ENCODE measurements around the gene APMAP. TPM values are rescaled to one million over a fixed set of nuclear protein-coding genes. Genes with fewer than 3 reads are reported as not detected.

The APMAP gene
- total and polyA plus RNA-seq, 10 of the 15 experiments (the other 5 are each of a cell fraction or from before 2014, with no cell fraction given) = 12.1 to 60.2 (median 32.7) TPM

DNA sequence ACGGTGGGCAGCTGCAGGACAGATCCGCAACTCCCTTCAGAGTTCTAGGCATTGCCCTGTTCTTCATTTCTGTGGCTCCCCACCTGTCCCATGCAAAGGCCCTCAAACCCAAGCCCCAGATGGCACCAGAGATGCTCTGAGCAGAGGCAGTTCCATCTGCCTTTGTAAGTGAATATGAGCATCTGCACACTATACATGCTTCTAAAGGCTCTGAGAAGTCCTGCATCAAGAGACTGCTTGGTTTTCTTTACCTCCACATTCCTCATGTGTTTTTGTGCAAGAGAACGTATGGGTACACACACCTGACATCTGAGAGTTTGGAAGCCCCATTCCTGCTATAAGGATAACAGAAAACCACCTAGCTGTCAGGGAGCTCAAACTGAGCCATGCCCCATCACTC, 57.8 kb downstream of the APMAP start:
- no peaks in the 10 kb centered on the region for H3K27me3 ChIP-seq (replicated peaks in 1 of 2; ENCODE audit: control insufficient read depth in 2 of 2, insufficient read depth in 2 of 2, low read length in 1 of 2)
- in situ Hi-C loops (cut with MboI) = no loop called here
- ChIA-PET POLR2A (no interaction called here), SMC1A (ENCODE audit: uncharacterized antibody, unreplicated experiment) (no interaction called here), RAD21 (ENCODE audit: unreplicated experiment) (no interaction called here), CTCF (no interaction called here)
- no peaks in the 10 kb centered on the region for H3K36me3 ChIP-seq (ENCODE audit: control insufficient read depth in 2 of 2, insufficient read depth in 2 of 2, low read length in 1 of 2)
- H3K9ac ChIP-seq (ENCODE audit: control insufficient read depth, insufficient read depth, low read length) = no peak overlapping the region
- H3K9me3 ChIP-seq (replicated peaks; ENCODE audit: control insufficient read depth, insufficient read depth, low read length) = no peaks in the 10 kb centered on the region; the same call in 1 of the 3 replicates
- no peak for TF ChIP-seq CREB1 (IDR thresholded peaks at IDR 0.05; ENCODE audit: low read depth)
- TF ChIP-seq, protein P1, sequence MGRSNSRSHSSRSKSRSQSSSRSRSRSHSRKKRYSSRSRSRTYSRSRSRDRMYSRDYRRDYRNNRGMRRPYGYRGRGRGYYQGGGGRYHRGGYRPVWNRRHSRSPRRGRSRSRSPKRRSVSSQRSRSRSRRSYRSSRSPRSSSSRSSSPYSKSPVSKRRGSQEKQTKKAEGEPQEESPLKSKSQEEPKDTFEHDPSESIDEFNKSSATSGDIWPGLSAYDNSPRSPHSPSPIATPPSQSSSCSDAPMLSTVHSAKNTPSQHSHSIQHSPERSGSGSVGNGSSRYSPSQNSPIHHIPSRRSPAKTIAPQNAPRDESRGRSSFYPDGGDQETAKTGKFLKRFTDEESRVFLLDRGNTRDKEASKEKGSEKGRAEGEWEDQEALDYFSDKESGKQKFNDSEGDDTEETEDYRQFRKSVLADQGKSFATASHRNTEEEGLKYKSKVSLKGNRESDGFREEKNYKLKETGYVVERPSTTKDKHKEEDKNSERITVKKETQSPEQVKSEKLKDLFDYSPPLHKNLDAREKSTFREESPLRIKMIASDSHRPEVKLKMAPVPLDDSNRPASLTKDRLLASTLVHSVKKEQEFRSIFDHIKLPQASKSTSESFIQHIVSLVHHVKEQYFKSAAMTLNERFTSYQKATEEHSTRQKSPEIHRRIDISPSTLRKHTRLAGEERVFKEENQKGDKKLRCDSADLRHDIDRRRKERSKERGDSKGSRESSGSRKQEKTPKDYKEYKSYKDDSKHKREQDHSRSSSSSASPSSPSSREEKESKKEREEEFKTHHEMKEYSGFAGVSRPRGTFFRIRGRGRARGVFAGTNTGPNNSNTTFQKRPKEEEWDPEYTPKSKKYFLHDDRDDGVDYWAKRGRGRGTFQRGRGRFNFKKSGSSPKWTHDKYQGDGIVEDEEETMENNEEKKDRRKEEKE (IDR thresholded peaks at IDR 0.05) = no peak
- no peak for TF ChIP-seq BHLHE40 (IDR thresholded peaks at IDR 0.05; ENCODE audit: borderline replicate concordance in 1 of 2, low read depth in 2 of 2, low read length in 1 of 2)
- TF ChIP-seq RAD21 (IDR thresholded peaks at IDR 0.05; ENCODE audit: insufficient read depth, low read depth, low read length) = no peak
- TF ChIP-seq, protein P2, sequence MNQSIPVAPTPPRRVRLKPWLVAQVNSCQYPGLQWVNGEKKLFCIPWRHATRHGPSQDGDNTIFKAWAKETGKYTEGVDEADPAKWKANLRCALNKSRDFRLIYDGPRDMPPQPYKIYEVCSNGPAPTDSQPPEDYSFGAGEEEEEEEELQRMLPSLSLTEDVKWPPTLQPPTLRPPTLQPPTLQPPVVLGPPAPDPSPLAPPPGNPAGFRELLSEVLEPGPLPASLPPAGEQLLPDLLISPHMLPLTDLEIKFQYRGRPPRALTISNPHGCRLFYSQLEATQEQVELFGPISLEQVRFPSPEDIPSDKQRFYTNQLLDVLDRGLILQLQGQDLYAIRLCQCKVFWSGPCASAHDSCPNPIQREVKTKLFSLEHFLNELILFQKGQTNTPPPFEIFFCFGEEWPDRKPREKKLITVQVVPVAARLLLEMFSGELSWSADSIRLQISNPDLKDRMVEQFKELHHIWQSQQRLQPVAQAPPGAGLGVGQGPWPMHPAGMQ (IDR thresholded peaks at IDR 0.05; ENCODE audit: borderline replicate concordance) = no peak
- no peak for TF ChIP-seq SIN3A (IDR thresholded peaks at IDR 0.05; ENCODE audit: low read depth, low read length)
- TF ChIP-seq EZH2 (IDR thresholded peaks at IDR 0.05; ENCODE audit: borderline replicate concordance, control insufficient read depth, low read depth, low read length) = no peak
- no peak for TF ChIP-seq BRCA1 (IDR thresholded peaks at IDR 0.05; ENCODE audit: low read depth, low read length)
- no peak for TF ChIP-seq BMI1 (IDR thresholded peaks at IDR 0.05; ENCODE audit: borderline replicate concordance)
- no peak for TF ChIP-seq EED (IDR thresholded peaks at IDR 0.05; ENCODE audit: low read depth)
- TF ChIP-seq TARDBP (IDR thresholded peaks at IDR 0.05; ENCODE audit: borderline replicate concordance) = no peak
- TF ChIP-seq NFYA (IDR thresholded peaks at IDR 0.05; ENCODE audit: borderline replicate concordance, low read depth, low read length) = no peak
- TF ChIP-seq RAD51 (IDR thresholded peaks at IDR 0.05) = no peak
- TF ChIP-seq, protein P3, sequence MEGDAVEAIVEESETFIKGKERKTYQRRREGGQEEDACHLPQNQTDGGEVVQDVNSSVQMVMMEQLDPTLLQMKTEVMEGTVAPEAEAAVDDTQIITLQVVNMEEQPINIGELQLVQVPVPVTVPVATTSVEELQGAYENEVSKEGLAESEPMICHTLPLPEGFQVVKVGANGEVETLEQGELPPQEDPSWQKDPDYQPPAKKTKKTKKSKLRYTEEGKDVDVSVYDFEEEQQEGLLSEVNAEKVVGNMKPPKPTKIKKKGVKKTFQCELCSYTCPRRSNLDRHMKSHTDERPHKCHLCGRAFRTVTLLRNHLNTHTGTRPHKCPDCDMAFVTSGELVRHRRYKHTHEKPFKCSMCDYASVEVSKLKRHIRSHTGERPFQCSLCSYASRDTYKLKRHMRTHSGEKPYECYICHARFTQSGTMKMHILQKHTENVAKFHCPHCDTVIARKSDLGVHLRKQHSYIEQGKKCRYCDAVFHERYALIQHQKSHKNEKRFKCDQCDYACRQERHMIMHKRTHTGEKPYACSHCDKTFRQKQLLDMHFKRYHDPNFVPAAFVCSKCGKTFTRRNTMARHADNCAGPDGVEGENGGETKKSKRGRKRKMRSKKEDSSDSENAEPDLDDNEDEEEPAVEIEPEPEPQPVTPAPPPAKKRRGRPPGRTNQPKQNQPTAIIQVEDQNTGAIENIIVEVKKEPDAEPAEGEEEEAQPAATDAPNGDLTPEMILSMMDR (IDR thresholded peaks at IDR 0.05 in 2 of 3, conservative IDR thresholded peaks at IDR 0.05 in 1 of 3; ENCODE audit: control insufficient read depth in 2 of 3, extremely low read depth in 1 of 3, insufficient read depth in 1 of 3, low read depth in 3 of 3, low read length in 3 of 3) = no peak
- TF ChIP-seq SUPT20H (IDR thresholded peaks at IDR 0.05; ENCODE audit: borderline replicate concordance, control insufficient read depth, low read depth, low read length) = no peak
- no peak for TF ChIP-seq HDGF (IDR thresholded peaks at IDR 0.05)
- TF ChIP-seq MXI1 (IDR thresholded peaks at IDR 0.05; ENCODE audit: low read depth, low read length) = no peak
- TF ChIP-seq HDAC6 (IDR thresholded peaks at IDR 0.05; ENCODE audit: unreplicated experiment) = no peak
- H3K79me2 ChIP-seq (ENCODE audit: control insufficient read depth, insufficient read depth, low read length) = no peaks in the 10 kb centered on the region
- H3K4me2 ChIP-seq (ENCODE audit: control insufficient read depth, insufficient read depth) = no peak overlapping the region
- no peak for ATAC-seq
- 35% methylated on average over 3 of the region's 3 CpGs for WGBS (ENCODE audit: insufficient coverage, insufficient replicate concordance, low lambda C conversion rate, missing lambda C conversion rate)
- no TSS peak for BruUV-seq (replicated peaks)
- H3K4me3 ChIP-seq = no peak overlapping the region
- H4K20me1 ChIP-seq (ENCODE audit: control insufficient read depth, insufficient read depth) = no peaks in the 10 kb centered on the region
- DNase-seq (ENCODE audit: low read depth, low spot score) = no peak
- intact Hi-C loops (cut with micrococcal nuclease; ENCODE audit: unreplicated experiment) = no loop called here
- no peak overlapping the region for H3K27ac ChIP-seq (ENCODE audit: control insufficient read depth, insufficient read depth)
- H3K4me1 ChIP-seq (ENCODE audit: control insufficient read depth, insufficient read depth, low read length) = no peaks in the 10 kb centered on the region
- FAIRE-seq = no peak
- no peak overlapping the region for H2AFZ ChIP-seq (ENCODE audit: control insufficient read depth, low read depth, low read length)
